ENCODE results near the gene BARX2. TPM values are rescaled to one million over a fixed set of nuclear protein-coding genes. Genes with fewer than 3 reads are reported as not detected.
A peak's percentile ranks its signal among the peaks of the same experiment; 100 is the strongest.

BARX2 gene
- total and polyA plus RNA-seq, 2 of the 4 experiments (the other 2 are of a cell fraction): not detected

DNA sequence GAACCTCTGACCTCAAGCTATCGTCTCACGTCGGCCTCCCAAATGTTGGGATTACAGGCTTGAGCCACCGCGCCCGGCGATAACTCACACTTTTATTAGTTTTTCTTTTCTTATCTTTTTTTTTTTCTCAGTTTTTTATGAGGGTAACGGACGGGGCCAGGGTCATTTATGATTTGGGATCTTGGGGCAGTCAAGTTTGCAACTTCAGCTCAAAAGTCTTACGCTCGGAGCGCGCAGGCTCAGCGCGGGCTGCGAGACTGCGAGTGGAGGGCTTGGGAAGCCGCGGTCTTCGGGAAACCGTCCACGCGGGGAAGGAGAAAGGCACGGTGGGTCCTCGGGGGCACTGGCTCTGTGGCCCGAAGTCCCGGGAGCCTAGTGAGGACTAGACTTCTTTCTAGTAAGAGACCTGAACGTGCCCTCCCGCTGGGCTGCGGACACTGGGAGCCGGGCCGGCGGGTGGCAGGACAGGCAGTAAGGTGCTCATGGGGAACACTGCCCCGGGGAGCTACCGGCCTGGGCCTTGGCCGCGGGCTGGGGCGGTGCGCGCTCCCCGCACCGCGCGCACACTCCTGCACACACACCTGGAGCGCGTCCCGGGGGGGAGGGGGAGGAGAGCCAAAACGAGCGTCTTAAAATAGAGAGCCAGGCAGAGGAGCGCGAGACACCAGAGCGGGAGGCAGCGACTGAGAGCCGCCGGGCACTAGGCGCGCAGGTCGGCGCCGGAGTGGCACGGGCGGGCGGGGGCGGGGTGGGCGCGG lies 476 bp upstream of the BARX2 start:
- Histone ChIP-seq H3K9ac (ENCODE audit: low read depth, low read length) (no peak overlapping the region), H2AFZ (replicated peaks; ENCODE audit: low read length, poor library complexity) (peak overlapping the region; percentile 38), H4K20me1 (ENCODE audit: insufficient read depth, low read length) (no peaks in the 10 kb centered on the region), H4K5ac (ENCODE audit: low read depth, low read length) (no peak overlapping the region), H2BK15ac (ENCODE audit: low read depth, low read length) (no peak overlapping the region), H3K4ac (ENCODE audit: low read depth, low read length) (no peak overlapping the region), H3K79me1 (ENCODE audit: low read depth in 1 of 2, low read length in 2 of 2) (no peaks in the 10 kb centered on the region), H3K9me3 (ENCODE audit: control insufficient read depth, insufficient read depth, low read length) (no peaks in the 10 kb centered on the region), H2BK20ac (ENCODE audit: low read depth, low read length) (no peak overlapping the region), H3K56ac (ENCODE audit: extremely low read depth, insufficient read depth, low read length) (no peak overlapping the region), H3K23ac (ENCODE audit: low read depth, low read length) (no peak overlapping the region), H4K91ac (ENCODE audit: insufficient read depth, low read depth, low read length) (no peak overlapping the region), H2AK5ac (ENCODE audit: low read depth, low read length) (no peak overlapping the region), H2BK5ac (ENCODE audit: low read depth, low read length, poor library complexity, severe bottlenecking) (no peak overlapping the region), H3K14ac (replicated peaks; ENCODE audit: low read depth, low read length) (no peak overlapping the region), H3K4me2 (ENCODE audit: low read depth, low read length) (peak overlapping the region; percentile 49), H3K9me1 (ENCODE audit: insufficient read depth, low read length) (no peaks in the 10 kb centered on the region), H2AK9ac (replicated peaks; ENCODE audit: low read depth, low read length, poor library complexity) (no peak overlapping the region), H3K27me3 (ENCODE audit: control insufficient read depth, insufficient read depth, low read length) (peaks cover 69% of the 10 kb centered on the region), H3K27ac (ENCODE audit: insufficient read depth, low read length) (no peak overlapping the region), H2BK120ac (ENCODE audit: low read depth, low read length) (no peak overlapping the region), H3K4me3 (ENCODE audit: insufficient read depth, low read depth, low read length) (no peak overlapping the region), H3K18ac (ENCODE audit: low read depth, low read length) (no peak overlapping the region), H3K36me3 (ENCODE audit: control insufficient read depth, insufficient read depth, low read length) (no peaks in the 10 kb centered on the region), H3K4me1 (ENCODE audit: control insufficient read depth, insufficient read depth, low read length) (peaks cover 2% of the 10 kb centered on the region; the same call in 1 of the 2 replicates), H4K8ac (ENCODE audit: low read depth in 2 of 2, low read length in 2 of 2) (no peak overlapping the region)
- dilution Hi-C loops (cut with HindIII; ENCODE audit: low sequenced_read_pairs, unreplicated experiment): no loop called here
- ChIA-PET CTCF (interaction anchor here (0.7 to 1.0 kb wide), 2 partner anchors 169 to 375 kb away, joined by 3 read pairs; no protein-coding TSS in a partner anchor), POLR2A (ENCODE audit: unreplicated experiment) (no interaction called here)
- no CpG with 5 or more reads among the region's 66 CpGs for WGBS, 2 experiments (ENCODE audit: extremely low coverage in 2 of 2, insufficient read length in 1 of 2)
- BruUV-seq (replicated peaks): no TSS peak
- ATAC-seq (ENCODE audit: low read depth) (peak; percentile 21), DNase-seq (no peak)
- TF ChIP-seq SMC3 (IDR thresholded peaks at IDR 0.05; ENCODE audit: low read depth, low read length) (no peak), POLR2A (IDR thresholded peaks at IDR 0.05; ENCODE audit: low read depth, low read length) (no peak), NFE2L2 (IDR thresholded peaks at IDR 0.05; ENCODE audit: low read depth, low read length) (no peak), RCOR1 (IDR thresholded peaks at IDR 0.05; ENCODE audit: insufficient replicate concordance, low read length) (no peak), MXI1 (IDR thresholded peaks at IDR 0.05; ENCODE audit: borderline replicate concordance, low read depth, low read length) (no peak)
- TF ChIP-seq, protein P1, sequence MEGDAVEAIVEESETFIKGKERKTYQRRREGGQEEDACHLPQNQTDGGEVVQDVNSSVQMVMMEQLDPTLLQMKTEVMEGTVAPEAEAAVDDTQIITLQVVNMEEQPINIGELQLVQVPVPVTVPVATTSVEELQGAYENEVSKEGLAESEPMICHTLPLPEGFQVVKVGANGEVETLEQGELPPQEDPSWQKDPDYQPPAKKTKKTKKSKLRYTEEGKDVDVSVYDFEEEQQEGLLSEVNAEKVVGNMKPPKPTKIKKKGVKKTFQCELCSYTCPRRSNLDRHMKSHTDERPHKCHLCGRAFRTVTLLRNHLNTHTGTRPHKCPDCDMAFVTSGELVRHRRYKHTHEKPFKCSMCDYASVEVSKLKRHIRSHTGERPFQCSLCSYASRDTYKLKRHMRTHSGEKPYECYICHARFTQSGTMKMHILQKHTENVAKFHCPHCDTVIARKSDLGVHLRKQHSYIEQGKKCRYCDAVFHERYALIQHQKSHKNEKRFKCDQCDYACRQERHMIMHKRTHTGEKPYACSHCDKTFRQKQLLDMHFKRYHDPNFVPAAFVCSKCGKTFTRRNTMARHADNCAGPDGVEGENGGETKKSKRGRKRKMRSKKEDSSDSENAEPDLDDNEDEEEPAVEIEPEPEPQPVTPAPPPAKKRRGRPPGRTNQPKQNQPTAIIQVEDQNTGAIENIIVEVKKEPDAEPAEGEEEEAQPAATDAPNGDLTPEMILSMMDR (conservative IDR thresholded peaks at IDR 0.05; ENCODE audit: low read depth, low read length): no peak
- TF ChIP-seq, protein P2, sequence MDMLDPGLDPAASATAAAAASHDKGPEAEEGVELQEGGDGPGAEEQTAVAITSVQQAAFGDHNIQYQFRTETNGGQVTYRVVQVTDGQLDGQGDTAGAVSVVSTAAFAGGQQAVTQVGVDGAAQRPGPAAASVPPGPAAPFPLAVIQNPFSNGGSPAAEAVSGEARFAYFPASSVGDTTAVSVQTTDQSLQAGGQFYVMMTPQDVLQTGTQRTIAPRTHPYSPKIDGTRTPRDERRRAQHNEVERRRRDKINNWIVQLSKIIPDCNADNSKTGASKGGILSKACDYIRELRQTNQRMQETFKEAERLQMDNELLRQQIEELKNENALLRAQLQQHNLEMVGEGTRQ (IDR thresholded peaks at IDR 0.05; ENCODE audit: low read depth, low read length): no peak
- TF ChIP-seq, protein P3, sequence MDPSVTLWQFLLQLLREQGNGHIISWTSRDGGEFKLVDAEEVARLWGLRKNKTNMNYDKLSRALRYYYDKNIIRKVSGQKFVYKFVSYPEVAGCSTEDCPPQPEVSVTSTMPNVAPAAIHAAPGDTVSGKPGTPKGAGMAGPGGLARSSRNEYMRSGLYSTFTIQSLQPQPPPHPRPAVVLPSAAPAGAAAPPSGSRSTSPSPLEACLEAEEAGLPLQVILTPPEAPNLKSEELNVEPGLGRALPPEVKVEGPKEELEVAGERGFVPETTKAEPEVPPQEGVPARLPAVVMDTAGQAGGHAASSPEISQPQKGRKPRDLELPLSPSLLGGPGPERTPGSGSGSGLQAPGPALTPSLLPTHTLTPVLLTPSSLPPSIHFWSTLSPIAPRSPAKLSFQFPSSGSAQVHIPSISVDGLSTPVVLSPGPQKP (IDR thresholded peaks at IDR 0.05; ENCODE audit: borderline replicate concordance, low read depth, low read length): no peak
- in situ Hi-C loops (cut with MboI; ENCODE audit: low sequenced_read_pairs): loop anchor here (5.0 kb wide), 1 partner anchor 322 kb away; no protein-coding TSS in a partner anchor
- intact Hi-C loops (cut with micrococcal nuclease): loop anchor here (5.0 kb wide), 1 partner anchor 322 kb away; no protein-coding TSS in a partner anchor

All from IMR-90 (cell line).